ENCODE data around the gene POU2F1.
"Not testable (repeated sequence)": the region's sequence is repeated elsewhere in the genome, so short reads cannot be mapped to it uniquely, and the experiment has no call there.

POU2F1 gene

GRCh38 chr1:167231873-167232450 lies 11.3 kb downstream of the POU2F1 start:
- TF ChIP-seq EZH2 (IDR thresholded peaks at IDR 0.05) (no peak), POLR2AphosphoS5 (IDR thresholded peaks at IDR 0.05; ENCODE audit: borderline replicate concordance, low read depth, low read length) (no peak)
- H3K9ac ChIP-seq (ENCODE audit: insufficient read length) = no peak overlapping the region
- no peak for DNase-seq (ENCODE audit: low read depth, low spot score)

GRCh38 chr1:167232801-167233200 lies 12.1 kb downstream of the POU2F1 start:
- no peak for DNase-seq (ENCODE audit: low read depth, low spot score)
- Histone ChIP-seq H3K4me3 (no peak overlapping the region), H3K9ac (ENCODE audit: insufficient read length) (no peak overlapping the region), H3K27ac (no peak overlapping the region), H3K36me3 (ENCODE audit: insufficient read depth, low read length) (no peaks in the 10 kb centered on the region), H3K9me3 (ENCODE audit: low read depth, low read length) (no peaks in the 10 kb centered on the region)
- TF ChIP-seq EZH2 (IDR thresholded peaks at IDR 0.05) = no peak
- no peak for TF ChIP-seq POLR2AphosphoS5 (IDR thresholded peaks at IDR 0.05; ENCODE audit: borderline replicate concordance, low read depth, low read length)
- TF ChIP-seq FOXP2 (optimal IDR thresholded peaks at IDR 0.05; ENCODE audit: control extremely low read depth, extremely low read length, insufficient read depth) = no peak

More at GRCh38 chr1:167231873-167232450, 11.3 kb downstream of the POU2F1 start:
- Histone ChIP-seq H3K9me3 (ENCODE audit: low read depth, low read length) (no peaks in the 10 kb centered on the region), H3K4me3 (no peak overlapping the region), H3K36me3 (ENCODE audit: insufficient read depth, low read length) (no peaks in the 10 kb centered on the region), H3K27ac (no peak overlapping the region)

DNA sequence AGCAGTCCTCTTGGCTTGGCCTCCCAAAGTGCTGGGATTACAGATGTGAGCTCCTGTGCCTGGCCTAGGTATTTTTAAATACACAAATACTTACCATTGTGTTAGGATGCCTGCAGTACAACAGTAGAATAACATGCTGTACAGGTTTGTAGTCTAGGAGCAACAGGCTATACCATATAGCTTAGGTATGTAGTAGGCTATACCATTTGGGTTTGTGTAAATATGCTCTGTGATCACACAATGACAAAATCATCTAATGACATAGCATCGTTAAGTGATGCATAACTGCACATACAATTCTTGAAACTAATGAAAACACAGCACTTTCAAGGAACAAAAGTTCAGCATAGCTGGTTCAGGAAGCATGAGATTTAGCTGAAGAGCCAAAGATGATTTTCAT lies 12.7 kb downstream of the POU2F1 start:
- no peak overlapping the region for H3K27ac ChIP-seq
- no peaks in the 10 kb centered on the region for H3K36me3 ChIP-seq (ENCODE audit: insufficient read depth, low read length)
- no peak for DNase-seq (ENCODE audit: low read depth, low spot score)
- TF ChIP-seq FOXP2 (optimal IDR thresholded peaks at IDR 0.05; ENCODE audit: control extremely low read depth, extremely low read length, insufficient read depth) (no peak), EZH2 (IDR thresholded peaks at IDR 0.05) (no peak), POLR2AphosphoS5 (IDR thresholded peaks at IDR 0.05; ENCODE audit: borderline replicate concordance, low read depth, low read length) (no peak)
- no peaks in the 10 kb centered on the region for H3K9me3 ChIP-seq (ENCODE audit: low read depth, low read length)
- H3K4me3 ChIP-seq = no peak overlapping the region
- no peak overlapping the region for H3K9ac ChIP-seq (ENCODE audit: insufficient read length)

- Histone ChIP-seq H3K9me3 (ENCODE audit: low read depth, low read length) (no peaks in the 10 kb centered on the region), H3K36me3 (ENCODE audit: insufficient read depth, low read length) (no peaks in the 10 kb centered on the region), H3K27ac (no peak overlapping the region), H3K4me3 (no peak overlapping the region), H3K9ac (ENCODE audit: insufficient read length) (no peak overlapping the region)
- no peak for TF ChIP-seq EZH2 (IDR thresholded peaks at IDR 0.05)
- DNase-seq (ENCODE audit: low read depth, low spot score) = no peak
Observed at GRCh38 chr1:167237000-167237399, 16.3 kb downstream of the POU2F1 start.

- H3K4me3 ChIP-seq = no peak overlapping the region
- H3K9ac ChIP-seq (ENCODE audit: insufficient read length) = no peak overlapping the region
- H3K36me3 ChIP-seq (ENCODE audit: insufficient read depth, low read length) = no peaks in the 10 kb centered on the region
- H3K9me3 ChIP-seq (ENCODE audit: low read depth, low read length) = no peaks in the 10 kb centered on the region
- TF ChIP-seq POLR2AphosphoS5 (IDR thresholded peaks at IDR 0.05; ENCODE audit: borderline replicate concordance, low read depth, low read length) = no peak
- no peak for TF ChIP-seq EZH2 (IDR thresholded peaks at IDR 0.05)
- TF ChIP-seq FOXP2 (optimal IDR thresholded peaks at IDR 0.05; ENCODE audit: control extremely low read depth, extremely low read length, insufficient read depth) = no peak
- no peak overlapping the region for H3K27ac ChIP-seq
- DNase-seq (ENCODE audit: low read depth, low spot score) = no peak
Observed at GRCh38 chr1:167238713-167239112, 18.0 kb downstream of the POU2F1 start.

DNA sequence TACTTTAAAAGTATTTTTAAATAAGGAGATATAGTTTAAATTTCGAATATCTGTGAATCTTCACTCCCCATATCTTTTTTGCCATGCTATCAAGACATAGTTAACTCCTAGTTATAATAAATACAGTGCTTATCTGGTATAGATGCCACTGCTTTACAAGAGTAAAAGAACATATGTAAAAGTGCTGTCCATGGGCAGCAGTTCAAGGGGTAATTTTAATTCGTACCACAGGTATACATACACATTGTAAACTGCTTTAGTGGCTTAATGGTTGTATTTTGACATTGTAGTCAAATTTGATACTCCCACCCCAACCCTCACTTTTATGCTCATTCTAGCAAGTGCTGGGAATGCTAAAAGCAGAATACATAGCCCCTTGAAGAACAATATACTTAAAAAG lies 18.6 kb downstream of the POU2F1 start:
- DNase-seq (ENCODE audit: low read depth, low spot score) = no peak
- Histone ChIP-seq H3K9me3 (ENCODE audit: low read depth, low read length) (no peaks in the 10 kb centered on the region), H3K36me3 (ENCODE audit: insufficient read depth, low read length) (no peaks in the 10 kb centered on the region), H3K4me3 (no peak overlapping the region), H3K9ac (ENCODE audit: insufficient read length) (no peak overlapping the region), H3K27ac (no peak overlapping the region)
- TF ChIP-seq EZH2 (IDR thresholded peaks at IDR 0.05) = no peak
- no peak for TF ChIP-seq FOXP2 (optimal IDR thresholded peaks at IDR 0.05; ENCODE audit: control extremely low read depth, extremely low read length, insufficient read depth)
- TF ChIP-seq POLR2AphosphoS5 (IDR thresholded peaks at IDR 0.05; ENCODE audit: borderline replicate concordance, low read depth, low read length) = no peak

DNA sequence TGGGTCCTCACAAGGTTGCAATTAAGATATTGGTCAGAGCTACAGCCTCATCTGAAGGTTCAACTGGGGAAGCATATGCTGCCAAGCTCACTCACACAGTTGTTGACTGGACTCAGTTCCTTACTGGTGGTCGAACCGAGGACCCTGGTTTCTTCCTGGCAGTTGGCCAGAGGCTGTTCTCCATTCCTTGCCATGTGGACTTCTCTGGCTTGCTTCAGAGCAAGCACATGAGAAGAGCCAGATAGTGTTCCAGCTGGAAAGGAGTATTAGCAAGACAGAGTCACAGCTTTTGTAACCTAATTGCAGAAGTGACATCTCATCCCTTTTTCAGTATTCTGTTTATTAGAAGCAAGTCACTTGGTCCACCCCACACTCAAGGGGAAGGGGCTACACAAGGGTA lies 23.6 kb downstream of the POU2F1 start:
- Histone ChIP-seq H3K9ac (ENCODE audit: insufficient read length) (no peak overlapping the region), H3K4me3 (no peak overlapping the region), H3K27ac (no peak overlapping the region), H3K36me3 (ENCODE audit: insufficient read depth, low read length) (no peaks in the 10 kb centered on the region), H3K9me3 (ENCODE audit: low read depth, low read length) (no peaks in the 10 kb centered on the region)
- DNase-seq (ENCODE audit: low read depth, low spot score) = no peak
- TF ChIP-seq FOXP2 (optimal IDR thresholded peaks at IDR 0.05; ENCODE audit: control extremely low read depth, extremely low read length, insufficient read depth) = no peak
- TF ChIP-seq EZH2 (IDR thresholded peaks at IDR 0.05) = no peak
- no peak for TF ChIP-seq POLR2AphosphoS5 (IDR thresholded peaks at IDR 0.05; ENCODE audit: borderline replicate concordance, low read depth, low read length)

GRCh38 chr1:167245168-167245567 lies 24.5 kb downstream of the POU2F1 start:
- H3K27ac ChIP-seq; H3K4me3 ChIP-seq; H3K9me3 ChIP-seq (ENCODE audit: low read depth, low read length); H3K36me3 ChIP-seq (ENCODE audit: insufficient read depth, low read length); H3K9ac ChIP-seq (ENCODE audit: insufficient read length); DNase-seq (ENCODE audit: low read depth, low spot score): not testable (repeated sequence)

DNA sequence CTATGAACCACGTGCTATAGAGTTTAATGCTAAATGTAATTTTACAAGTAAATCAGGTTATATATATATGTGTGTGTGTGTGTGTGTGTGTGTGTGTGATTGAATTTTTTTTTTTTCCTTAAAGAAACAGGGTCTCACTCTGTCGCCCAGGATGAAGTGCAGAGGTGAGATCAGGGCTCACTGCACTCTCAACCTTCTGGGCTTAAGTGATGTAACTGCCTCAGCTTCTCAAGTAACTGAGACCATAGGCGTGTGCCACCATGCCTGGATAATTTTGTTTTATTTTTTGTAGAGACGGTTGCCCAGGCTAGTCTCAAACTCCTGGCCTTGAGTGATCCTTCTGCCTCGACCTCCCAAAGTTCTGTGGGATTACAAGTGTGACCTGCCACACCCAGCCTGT lies 26.3 kb downstream of the POU2F1 start:
- no peak for DNase-seq (ENCODE audit: low read depth, low spot score)
- H3K27ac ChIP-seq = no peak overlapping the region
- no peak overlapping the region for H3K9ac ChIP-seq (ENCODE audit: insufficient read length)
- no peaks in the 10 kb centered on the region for H3K36me3 ChIP-seq (ENCODE audit: insufficient read depth, low read length)
- no peak overlapping the region for H3K4me3 ChIP-seq
- TF ChIP-seq POLR2AphosphoS5 (IDR thresholded peaks at IDR 0.05; ENCODE audit: borderline replicate concordance, low read depth, low read length) = no peak
- no peak for TF ChIP-seq FOXP2 (optimal IDR thresholded peaks at IDR 0.05; ENCODE audit: control extremely low read depth, extremely low read length, insufficient read depth)
- H3K9me3 ChIP-seq (ENCODE audit: low read depth, low read length) = no peaks in the 10 kb centered on the region

Data from SK-N-MC (cell line).